ENCODE results near the gene KIRREL3. TPM values are rescaled to one million over a fixed set of nuclear protein-coding genes. Genes with fewer than 3 reads are reported as not detected.

Gene KIRREL3
- total RNA-seq, 2 donors from 2014 or later: 0.28 TPM; not detected in 1

DNA sequence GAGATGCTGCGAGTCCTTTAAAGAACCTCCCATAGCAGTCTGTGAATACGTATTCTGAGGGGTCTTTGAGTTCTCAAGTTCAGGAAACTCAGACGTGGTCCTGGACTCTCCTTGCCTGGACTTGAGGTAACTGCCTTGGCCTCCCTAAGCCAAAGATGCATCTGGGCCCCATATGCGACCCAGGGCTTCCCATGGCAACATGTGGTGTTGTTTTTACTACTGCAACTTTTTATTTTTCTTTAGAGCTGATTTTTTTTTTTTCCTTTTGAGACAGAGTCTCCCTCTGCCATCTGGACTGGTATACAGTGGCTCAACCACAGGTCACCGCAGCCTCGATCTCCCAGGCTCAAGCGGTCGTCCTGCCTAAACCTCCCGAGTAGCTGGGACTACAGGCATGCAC is 324.0 kb downstream of the KIRREL3 start:
- no peaks in the 10 kb centered on the region for H3K9me3 ChIP-seq
- H3K4me1 ChIP-seq (replicated peaks): no peaks in the 10 kb centered on the region
- no peak overlapping the region for H3K4me3 ChIP-seq
- no peak for DNase-seq (ENCODE audit: low spot score)
- intact Hi-C loops (cut with DNase I): no loop called here
- H3K36me3 ChIP-seq: no peaks in the 10 kb centered on the region
- no peaks in the 10 kb centered on the region for H3K27me3 ChIP-seq (replicated peaks; ENCODE audit: insufficient read depth)
- WGBS: 91% methylated on average over 9 of the region's 9 CpGs
- TF ChIP-seq POLR2A (IDR thresholded peaks at IDR 0.05) (no peak), POLR2AphosphoS5 (IDR thresholded peaks at IDR 0.05) (no peak)
- TF ChIP-seq, protein P1, sequence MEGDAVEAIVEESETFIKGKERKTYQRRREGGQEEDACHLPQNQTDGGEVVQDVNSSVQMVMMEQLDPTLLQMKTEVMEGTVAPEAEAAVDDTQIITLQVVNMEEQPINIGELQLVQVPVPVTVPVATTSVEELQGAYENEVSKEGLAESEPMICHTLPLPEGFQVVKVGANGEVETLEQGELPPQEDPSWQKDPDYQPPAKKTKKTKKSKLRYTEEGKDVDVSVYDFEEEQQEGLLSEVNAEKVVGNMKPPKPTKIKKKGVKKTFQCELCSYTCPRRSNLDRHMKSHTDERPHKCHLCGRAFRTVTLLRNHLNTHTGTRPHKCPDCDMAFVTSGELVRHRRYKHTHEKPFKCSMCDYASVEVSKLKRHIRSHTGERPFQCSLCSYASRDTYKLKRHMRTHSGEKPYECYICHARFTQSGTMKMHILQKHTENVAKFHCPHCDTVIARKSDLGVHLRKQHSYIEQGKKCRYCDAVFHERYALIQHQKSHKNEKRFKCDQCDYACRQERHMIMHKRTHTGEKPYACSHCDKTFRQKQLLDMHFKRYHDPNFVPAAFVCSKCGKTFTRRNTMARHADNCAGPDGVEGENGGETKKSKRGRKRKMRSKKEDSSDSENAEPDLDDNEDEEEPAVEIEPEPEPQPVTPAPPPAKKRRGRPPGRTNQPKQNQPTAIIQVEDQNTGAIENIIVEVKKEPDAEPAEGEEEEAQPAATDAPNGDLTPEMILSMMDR (IDR thresholded peaks at IDR 0.05): no peak
- no peak overlapping the region for H3K27ac ChIP-seq

DNA sequence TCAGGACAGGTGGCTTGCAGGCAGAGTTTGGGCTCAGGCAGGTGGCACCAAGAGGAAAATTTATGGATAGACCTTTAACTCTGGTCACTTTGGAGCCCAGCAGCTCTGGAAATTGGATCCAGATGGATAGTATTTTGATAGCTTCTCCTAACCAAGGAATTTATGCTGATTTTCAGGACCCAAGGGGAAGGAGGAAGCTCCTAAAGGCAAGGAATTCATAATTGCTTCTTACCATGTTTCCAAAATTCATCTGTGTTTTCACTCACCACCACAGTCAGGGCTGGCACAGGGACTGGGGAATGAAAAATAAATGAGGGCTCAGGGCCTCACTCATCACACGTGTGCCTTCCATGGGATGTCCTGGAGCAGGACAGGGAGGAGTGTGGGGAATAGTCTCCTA is 327.3 kb downstream of the KIRREL3 start:
- H3K36me3 ChIP-seq: no peaks in the 10 kb centered on the region
- no peaks in the 10 kb centered on the region for H3K4me1 ChIP-seq (replicated peaks)
- TF ChIP-seq, protein P1 (IDR thresholded peaks at IDR 0.05): no peak
- TF ChIP-seq POLR2A (IDR thresholded peaks at IDR 0.05): no peak
- no peak for TF ChIP-seq POLR2AphosphoS5 (IDR thresholded peaks at IDR 0.05)
- H3K4me3 ChIP-seq: no peak overlapping the region
- H3K27ac ChIP-seq: no peak overlapping the region
- intact Hi-C loops (cut with DNase I): no loop called here
- no peaks in the 10 kb centered on the region for H3K27me3 ChIP-seq (replicated peaks; ENCODE audit: insufficient read depth)
- DNase-seq (ENCODE audit: low spot score): no peak
- H3K9me3 ChIP-seq: no peaks in the 10 kb centered on the region
- 89% methylated on average over 1 of the region's 1 CpG for WGBS

DNA sequence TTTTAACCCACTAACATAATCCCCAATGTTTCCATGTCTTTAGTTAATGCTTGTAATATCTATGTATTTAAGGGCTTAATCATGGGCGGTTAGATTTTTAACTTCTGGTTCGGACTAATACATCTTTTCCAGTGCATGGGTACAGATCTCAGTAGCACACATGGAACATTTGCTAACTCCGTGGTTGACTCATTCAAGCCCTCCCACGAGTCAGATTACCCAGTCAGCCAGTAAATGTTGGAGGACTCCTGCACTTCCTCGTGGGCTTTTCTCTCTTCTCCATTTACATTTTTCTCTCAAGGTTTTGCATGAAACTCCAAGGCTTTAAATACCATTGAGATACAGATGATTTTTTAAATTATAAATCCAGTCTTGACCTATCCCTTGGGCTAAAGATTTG is 331.2 kb downstream of the KIRREL3 start:
- Histone ChIP-seq H3K27ac (no peak overlapping the region), H3K36me3 (no peaks in the 10 kb centered on the region), H3K4me3 (no peak overlapping the region), H3K9me3 (no peaks in the 10 kb centered on the region), H3K27me3 (replicated peaks; ENCODE audit: insufficient read depth) (no peaks in the 10 kb centered on the region), H3K4me1 (replicated peaks) (no peaks in the 10 kb centered on the region)
- no peak for DNase-seq (ENCODE audit: low spot score)
- no peak for TF ChIP-seq POLR2A (IDR thresholded peaks at IDR 0.05)
- TF ChIP-seq, protein P1 (IDR thresholded peaks at IDR 0.05): no peak
- TF ChIP-seq POLR2AphosphoS5 (IDR thresholded peaks at IDR 0.05): no peak
- intact Hi-C loops (cut with DNase I): no loop called here
- 45% methylated on average over 5 of the region's 5 CpGs for WGBS

DNA sequence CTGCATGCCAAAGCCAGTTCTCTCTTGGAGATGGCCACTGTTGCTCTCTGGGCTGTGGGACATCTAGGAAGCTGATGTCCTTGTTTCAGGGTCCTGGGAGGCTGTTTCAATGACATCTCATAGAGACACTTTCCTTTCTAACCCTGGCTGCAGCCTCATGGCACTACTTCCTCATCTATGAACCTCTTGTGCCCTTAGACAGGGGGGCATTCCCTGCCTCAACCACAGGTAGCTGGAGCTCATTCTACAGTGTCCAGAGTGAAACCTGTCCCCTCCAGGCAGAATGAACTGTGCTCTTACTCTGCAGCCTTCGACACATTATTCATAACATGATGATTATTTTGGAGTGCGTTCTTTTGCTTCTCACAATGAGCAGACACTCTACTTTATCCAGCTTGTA is 335.9 kb downstream of the KIRREL3 start:
- no peak for TF ChIP-seq POLR2A (IDR thresholded peaks at IDR 0.05)
- TF ChIP-seq, protein P1 (IDR thresholded peaks at IDR 0.05): no peak
- TF ChIP-seq POLR2AphosphoS5 (IDR thresholded peaks at IDR 0.05): no peak
- 86% methylated on average over 2 of the region's 2 CpGs for WGBS
- DNase-seq (ENCODE audit: low spot score): no peak
- no peaks in the 10 kb centered on the region for H3K27me3 ChIP-seq (replicated peaks; ENCODE audit: insufficient read depth)
- H3K4me1 ChIP-seq (replicated peaks): no peaks in the 10 kb centered on the region
- H3K4me3 ChIP-seq: no peak overlapping the region
- H3K27ac ChIP-seq: no peak overlapping the region
- H3K9me3 ChIP-seq: no peaks in the 10 kb centered on the region
- intact Hi-C loops (cut with DNase I): no loop called here
- H3K36me3 ChIP-seq: no peaks in the 10 kb centered on the region

DNA sequence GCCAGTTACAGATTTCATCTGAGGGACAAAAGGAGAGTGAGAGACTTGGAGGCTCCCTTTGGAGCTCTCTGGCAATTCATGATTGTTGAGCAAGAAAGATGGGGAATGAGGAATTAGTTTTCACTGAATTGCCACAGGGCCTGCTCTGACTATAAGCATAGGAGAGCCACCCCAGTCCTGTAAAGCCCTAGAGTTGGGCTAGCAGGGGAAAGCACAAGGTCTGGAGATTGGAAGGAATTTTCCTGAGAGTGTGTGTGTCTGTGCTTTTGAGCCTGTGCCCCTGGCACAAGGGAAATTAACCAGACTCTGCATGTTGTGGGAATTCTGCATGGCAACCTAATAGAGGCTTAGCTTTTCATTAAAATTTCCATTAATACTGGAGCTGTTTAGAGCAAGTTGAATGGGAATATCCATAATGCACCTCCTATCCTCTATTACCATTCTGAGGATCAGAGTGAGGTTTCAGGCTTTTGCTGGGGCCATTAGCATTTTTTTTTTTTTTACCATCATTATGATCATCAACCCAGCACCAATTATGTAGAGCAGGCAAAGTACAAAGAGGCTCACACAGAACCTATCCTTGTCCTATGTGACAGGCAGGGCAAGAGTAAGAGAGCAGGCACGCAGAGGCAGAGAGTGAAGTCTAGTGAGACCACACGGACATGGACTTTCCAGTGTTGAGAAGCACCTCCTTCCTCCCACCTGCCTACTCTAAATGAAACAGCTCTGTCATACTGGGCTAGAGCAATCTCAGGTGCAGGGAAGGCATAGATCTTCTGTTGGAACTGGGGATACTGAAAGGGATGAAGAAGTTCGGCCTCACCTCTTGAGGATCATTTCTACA is 336.6 kb downstream of the KIRREL3 start:
- H3K4me1 ChIP-seq (replicated peaks): no peaks in the 10 kb centered on the region
- 92% methylated on average over 3 of the region's 3 CpGs for WGBS
- intact Hi-C loops (cut with DNase I): no loop called here

More for the DNA sequence above, 336.6 kb downstream of the KIRREL3 start:
- no peaks in the 10 kb centered on the region for H3K36me3 ChIP-seq
- H3K27ac ChIP-seq: no peak overlapping the region
- H3K27me3 ChIP-seq (replicated peaks; ENCODE audit: insufficient read depth): no peaks in the 10 kb centered on the region
- TF ChIP-seq POLR2AphosphoS5 (IDR thresholded peaks at IDR 0.05): no peak
- H3K9me3 ChIP-seq: no peaks in the 10 kb centered on the region
- H3K4me3 ChIP-seq: no peak overlapping the region
- no peak for DNase-seq (ENCODE audit: low spot score)

Measured in prostate gland (tissue), 2 donors.